ENCODE data around the gene FLAD1.
A peak's percentile ranks its signal among the peaks of the same experiment; 100 is the strongest.

The FLAD1 gene

DNA sequence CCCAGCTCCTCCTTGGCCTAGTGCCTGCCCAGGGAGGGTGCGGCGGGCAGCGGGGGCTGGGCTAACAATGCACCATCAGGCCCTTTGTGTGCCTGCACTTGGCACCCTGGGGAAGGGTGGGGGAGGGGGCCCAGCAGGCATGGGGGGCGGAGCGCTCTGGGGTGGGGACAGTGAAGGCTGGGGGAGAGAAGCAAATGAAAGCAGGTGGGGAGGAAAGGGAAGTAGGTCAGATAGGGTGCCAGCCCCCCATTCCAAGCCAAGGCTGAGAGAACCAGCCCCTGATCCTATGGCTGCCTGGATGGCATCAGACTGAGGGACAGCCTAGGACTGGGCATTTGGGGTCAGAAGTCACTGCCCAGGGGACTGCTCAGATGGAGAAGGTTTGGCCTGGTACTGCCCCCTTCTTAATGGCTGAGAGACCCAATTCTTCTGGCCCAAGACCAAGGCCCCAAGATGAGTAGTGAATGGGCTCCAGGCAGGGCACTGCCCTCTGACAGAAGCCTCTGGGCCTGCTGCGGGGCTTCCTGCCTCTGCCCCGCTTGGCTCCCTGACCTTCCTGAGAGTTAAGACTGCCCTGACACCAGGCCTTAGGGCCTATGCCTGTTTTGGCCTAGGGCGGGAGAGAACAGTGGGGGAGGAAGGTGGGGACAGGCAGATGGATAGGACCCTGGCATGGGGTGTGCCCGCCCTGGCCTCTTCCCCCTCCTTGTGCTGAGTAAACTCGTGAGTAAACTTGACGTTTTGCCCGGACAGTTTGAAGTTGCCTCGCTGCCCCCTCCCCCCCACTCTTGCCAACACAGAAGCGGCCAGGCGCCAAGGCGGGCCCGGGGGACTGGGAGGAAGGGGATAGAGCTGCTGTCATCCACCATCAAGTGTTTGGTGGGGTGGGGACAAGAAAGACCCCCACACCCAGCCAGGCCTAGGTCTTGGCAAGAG, 22.2 kb downstream of the FLAD1 start:
- peak; percentile 79 for DNase-seq

DNA sequence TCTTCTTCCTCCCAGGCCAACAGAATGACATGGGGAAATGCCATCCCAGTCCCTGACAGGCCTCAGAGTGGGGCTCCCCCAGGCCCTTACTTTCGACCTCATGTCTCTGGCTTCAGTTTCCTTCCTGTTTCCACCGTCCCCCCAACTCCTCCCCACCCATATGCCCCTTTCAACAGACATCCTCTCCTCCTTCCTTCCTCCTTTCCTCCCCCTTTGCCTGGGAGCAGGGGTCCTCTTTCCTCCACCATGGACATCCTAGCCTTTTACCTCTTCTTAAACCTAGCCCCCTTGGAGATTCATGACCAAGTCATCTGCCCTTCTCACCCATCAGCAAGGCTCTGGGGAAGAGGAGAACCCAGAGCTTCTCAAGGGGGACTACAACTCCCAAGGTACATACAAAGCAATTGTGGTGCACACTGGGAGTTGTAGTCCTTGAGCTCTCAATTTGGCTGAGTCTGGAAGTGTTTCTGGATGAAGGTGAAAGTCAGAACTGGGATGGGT, 23.5 kb downstream of the FLAD1 start:
- DNase-seq = peak; percentile 71

DNA sequence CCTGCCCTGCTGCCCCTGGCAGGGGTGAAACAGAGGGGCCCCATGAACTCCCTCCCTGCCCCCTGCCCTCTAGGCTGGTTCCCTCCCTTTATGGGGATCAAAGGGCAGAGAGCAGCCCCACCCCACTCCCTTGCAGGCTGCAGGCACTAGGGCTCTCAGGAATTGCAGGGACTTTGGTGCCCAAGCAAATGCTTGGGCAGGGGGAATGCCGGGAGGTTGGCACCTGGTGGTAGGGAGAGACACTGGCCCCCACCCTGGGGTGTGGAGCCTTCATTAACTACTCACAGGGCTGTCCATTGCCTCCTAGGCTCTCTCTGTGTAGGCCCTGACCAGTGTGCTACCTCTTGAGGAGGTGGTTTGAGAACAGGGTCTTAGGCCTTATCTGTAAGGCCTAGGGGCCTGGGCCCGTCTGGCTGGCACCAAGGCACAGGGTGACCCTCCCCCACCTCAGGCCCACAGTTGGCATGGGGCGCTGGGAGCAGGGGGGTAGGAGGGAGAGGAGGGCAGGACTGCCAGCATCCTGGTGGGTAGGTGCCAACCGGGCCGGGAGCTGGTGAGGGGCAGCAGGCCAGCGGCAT, 24.2 kb downstream of the FLAD1 start:
- no peak for DNase-seq

DNA sequence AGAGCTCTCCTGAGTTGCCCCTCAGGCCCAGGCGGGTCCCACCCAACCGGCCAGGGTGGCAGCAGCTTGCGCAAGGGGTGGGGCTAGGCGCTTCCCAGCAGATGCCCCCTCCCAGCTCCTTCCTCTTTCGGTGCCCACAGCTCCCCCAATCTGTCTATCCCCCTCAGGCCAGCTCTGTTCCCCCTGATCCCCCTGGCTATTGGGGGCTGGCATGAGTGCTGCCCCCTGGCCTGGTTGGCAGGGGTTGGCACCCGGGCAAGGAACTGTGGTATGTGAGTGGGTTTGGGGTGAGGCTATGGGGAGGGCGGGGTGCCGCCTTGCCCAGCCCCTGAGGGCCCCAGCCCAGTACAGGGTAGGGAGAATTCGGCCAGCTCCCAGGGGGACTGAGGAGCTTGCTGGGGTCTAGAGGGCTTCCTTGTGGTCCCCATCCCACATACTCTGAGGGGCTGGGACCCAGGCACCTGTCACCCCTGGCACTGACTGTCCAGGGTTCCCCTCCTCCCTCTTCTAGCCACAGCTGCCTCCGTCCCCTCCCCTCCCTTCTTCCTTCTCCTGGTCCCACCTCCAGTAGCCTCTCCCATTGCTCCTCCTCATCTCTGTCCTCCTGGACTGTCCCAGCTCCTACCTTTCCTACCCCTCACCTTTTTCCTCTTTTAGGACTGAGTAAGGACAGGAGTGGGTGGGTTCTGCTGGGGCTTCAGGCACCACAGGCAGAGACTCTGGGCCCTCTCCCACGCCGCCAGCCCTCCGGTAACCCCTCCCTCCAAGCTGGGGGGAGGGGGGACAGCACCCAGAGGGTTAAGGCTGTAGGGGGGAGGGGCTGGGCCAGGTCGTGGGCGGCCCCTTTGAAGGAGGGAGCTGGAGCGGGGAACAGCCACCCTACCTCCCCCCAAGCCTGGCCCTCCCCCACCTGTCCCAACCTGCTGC, 25.1 kb downstream of the FLAD1 start:
- peak; percentile 83 for DNase-seq

DNA sequence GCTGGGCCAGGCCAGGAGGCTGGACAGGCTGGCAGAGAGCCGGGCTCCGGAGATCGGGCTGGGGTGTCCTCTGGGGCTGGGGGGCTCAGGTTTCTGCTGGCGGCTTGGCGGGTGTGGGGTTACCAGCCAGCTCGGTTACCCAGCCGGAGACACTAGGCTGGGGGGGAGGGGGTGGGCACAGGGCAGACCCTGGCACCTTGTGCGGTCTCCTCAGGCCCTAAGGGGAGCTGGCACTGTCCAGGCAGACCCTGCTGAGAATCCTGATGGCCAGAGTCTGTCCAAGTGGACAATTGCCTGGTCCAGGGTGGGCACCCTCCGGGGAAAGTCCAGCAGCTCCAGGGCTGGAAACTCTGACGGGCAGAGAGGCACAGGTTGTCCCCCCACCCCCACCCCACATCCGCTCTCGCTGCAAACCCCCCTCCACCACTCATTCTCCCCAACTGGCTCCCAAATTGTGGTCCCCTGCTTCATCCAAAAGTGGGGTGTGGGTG, 26.1 kb downstream of the FLAD1 start:
- DNase-seq = peak; percentile 78

DNA sequence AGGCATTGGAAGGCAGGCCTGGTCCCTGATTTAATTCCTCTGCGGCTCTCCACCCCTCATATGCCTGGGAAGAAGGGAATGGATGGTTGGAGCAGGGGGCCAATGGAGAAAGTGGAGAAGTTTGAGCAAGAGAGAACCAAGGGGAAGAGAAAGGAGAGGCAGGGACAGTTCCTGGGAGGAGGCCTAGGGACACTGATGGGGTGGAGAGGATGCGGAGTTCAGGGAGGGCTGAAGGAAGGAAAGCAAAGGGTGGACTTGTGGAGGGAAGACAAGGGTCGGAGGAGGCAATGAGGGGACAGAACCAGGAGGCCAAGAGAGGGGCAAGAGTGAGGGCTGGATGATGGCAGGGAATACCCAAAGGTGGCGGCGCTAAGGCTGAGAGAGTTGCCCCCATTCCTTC, 26.6 kb downstream of the FLAD1 start:
- no peak for DNase-seq

DNA sequence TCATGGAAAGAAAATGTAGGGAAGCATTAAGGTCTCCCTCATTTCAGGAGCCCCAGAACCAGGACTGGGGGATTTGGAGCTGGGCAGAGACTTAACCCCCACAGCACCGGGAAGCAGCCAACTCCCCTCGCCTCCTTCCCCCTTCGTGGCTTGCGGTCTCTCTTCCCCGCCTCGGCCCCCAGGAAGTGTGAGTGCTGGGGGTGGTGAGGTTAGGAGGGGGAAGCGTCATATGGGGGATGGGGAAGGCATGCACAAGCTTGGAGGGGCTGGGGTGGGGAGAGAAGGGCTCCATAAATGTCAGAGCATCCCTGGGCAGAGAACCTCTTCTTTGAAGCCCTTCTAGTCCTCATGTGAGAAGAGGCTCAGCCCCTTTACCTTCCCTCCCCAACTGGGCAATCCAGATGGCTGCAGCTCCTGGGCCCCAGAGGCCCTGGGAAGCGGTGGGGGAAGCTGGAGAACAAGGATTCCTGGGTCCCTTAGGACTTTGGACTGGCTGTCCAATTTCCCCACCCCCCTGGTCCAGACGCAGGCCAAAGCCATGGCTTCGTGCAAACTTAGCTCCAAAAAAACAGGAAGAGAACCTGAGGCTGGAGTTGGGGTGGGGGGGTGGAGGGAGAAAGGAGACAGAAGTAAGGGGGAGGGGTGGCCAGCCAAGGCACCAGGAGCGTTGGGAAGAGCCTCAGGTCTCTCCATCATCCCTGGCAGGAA, 27.2 kb downstream of the FLAD1 start:
- DNase-seq = peak; percentile 75

DNA sequence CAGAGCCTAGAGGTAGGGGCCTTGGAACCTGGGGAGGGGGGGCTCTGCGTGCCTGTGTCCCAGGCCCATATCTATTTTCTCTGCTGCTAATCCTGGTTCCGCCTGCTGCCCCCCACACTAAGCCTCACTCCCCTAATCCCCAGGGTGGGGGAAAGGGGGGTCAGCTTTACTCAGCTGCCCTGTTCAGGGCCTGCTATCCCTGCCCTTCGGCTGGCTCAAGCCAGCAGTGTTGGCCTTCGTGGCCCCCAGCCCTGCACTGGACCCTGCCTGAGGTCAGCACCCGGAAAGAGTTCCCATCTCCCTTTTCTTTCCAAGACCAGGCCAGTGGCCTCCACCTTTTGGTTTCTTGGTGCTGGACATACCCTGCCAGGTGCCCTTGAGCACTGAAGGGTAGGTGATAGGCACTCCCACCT, 27.9 kb downstream of the FLAD1 start:
- no peak for DNase-seq

DNA sequence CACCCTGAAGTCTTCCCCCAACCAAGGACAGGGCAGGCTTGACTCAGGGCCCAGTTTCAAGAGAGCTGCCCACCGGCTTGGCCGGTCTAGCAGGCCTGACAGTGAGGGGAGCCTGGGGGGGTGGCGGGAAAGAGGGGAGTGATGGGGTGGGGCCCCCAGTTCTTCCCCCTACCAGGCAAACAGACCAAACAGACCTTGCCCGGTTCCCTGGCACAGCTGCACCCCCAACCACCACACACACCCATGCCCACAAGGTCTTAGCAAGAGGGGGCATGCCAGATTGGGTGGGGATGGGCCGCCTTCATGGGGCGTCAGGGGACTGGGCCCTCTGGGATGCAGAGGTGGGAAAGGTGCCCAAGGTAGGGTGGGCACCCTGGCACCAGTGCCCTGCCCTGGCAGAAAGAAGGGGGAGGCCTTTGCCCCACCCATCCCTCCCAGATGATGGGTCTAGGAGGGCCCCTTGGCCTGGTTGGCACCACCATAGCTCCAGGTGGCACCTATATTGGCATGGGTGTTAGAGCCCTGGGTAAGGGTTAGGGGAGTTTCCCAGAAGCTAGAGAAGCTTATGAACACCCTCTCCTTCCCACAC, 28.4 kb downstream of the FLAD1 start:
- DNase-seq = no peak

DNA sequence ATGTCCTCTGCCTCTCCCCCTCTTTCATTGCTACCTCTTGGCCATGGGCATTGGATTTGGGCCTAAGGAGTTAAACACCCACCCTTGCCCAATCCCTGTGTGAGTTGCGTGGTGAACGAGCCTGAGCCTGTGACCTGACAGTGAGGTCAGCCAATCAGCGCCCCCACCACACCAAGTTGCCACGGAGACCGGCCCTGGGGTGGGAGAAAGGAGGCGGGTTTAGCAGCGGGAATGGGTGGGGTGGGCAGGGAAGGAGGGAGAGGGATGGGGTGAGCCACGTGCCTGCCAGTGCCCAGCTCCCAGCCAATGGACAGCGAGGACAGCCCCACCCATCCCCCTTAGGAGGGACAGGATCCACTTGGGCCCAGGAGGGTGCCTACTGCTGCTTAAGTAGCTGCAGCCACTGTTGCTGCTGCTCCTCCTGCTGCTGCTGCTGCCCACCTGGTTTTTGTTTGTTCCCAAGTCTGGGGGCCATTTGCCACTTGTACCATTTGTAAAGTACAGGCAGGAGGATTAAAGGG, 28.9 kb downstream of the FLAD1 start:
- DNase-seq = peak; percentile 80

DNA sequence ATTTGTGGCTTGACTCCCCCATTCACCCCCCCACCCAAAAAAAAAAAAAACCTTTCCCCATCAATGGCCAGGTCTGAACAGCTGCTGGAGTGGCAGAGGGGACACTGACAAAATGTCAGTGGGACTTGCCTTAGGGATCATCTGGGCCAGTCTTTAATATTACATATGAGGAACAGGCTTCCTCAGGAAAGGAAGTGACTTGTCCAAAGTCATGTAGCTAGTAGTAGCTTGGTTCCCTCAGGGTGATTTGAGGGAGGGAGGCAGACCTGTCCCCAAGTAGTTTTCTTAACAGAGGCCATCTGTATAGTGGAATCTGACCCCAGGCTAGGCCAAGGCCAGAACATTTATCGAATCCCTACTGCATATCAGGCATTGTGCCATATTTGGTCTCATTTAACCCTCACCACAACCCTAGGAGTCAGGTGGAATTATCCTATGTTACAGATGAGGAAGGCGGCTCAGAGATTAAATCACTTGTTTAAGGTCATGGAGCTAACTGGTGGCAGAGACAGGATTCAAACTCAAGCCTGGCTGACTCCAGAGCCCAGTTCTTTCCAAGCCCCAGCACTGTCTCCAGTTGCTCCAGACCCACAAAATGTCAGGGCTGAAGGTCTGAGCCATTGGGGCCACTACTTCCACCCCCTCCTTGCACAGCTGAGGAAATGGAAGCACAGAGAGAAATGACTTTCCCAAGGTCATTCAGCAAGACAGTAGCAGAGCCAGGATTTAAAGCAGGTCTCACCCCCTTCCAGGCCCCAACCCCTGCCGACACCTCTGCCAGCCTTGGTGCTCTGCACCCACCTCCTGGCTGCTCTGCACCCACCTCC, 29.8 kb downstream of the FLAD1 start:
- DNase-seq = no peak

DNA sequence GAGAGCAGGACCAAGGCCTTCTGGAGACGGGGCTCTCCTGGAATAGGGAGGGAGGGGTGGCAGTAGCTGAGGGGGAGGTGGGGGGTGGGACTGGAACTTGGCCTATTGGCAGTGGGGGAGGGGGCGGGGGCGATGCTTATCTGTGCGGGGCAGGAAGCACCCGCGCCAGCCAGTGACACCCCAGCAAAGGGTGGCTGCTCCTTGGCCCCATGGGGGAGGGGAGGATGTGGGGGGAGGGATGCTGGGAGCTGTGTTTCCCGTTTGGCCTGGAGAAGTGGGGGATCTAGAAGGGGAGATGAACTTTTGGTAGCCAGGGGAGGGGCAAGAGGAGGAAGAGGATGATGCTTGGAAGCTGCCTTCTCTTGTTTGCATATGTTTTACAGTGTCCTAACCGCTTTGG, 30.5 kb downstream of the FLAD1 start:
- DNase-seq = peak; percentile 82

DNA sequence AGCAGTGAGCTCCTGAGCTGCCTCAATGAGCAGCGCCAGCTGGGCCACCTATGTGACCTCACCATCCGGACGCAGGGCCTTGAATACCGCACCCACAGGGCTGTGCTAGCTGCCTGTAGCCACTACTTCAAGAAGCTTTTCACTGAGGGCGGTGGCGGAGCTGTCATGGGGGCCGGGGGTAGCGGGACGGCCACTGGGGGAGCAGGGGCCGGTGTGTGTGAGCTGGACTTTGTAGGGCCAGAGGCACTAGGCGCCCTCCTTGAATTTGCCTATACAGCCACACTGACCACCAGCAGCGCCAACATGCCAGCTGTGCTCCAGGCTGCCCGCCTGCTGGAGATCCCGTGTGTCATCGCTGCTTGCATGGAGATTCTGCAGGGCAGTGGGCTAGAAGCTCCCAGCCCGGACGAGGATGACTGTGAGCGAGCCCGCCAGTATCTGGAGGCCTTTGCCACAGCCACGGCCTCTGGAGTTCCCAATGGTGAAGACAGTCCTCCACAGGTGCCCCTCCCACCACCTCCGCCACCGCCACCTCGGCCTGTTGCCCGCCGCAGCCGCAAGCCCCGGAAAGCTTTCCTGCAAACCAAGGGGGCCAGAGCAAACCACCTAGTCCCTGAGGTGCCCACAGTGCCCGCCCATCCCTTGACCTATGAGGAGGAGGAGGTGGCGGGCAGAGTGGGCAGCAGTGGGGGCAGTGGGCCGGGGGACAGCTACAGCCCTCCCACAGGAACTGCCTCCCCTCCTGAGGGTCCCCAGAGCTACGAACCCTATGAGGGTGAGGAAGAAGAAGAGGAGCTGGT, 31.8 kb downstream of the FLAD1 start:
- no peak for DNase-seq

DNA sequence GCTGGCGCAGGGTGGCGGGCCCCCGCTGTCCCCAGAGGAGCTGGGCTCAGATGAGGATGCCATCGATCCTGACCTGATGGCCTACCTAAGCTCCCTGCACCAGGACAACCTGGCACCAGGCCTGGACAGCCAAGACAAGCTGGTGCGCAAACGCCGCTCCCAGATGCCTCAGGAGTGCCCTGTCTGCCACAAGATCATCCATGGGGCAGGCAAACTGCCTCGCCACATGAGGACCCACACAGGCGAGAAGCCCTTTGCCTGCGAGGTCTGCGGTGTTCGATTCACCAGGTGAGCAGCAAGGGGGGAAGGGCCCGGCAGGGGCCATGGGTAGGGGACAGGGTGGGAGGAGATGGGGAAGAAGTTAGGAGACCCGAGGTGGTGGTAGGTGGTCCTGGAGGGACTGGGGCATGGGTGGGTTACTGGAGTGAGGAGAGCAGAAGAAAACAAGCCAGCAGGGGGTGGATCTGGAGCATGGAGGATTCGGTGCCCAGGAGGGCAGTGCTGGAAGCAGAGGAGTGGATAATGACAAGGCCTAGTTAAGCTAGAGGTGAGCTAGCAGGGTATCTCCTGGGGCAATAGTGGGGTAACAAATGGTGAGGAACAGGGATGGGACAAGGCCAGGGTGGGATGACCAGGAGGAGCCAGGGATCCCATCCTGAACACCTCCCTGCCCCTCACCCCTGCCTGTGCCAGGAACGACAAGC, 32.5 kb downstream of the FLAD1 start:
- no peak for DNase-seq

DNA sequence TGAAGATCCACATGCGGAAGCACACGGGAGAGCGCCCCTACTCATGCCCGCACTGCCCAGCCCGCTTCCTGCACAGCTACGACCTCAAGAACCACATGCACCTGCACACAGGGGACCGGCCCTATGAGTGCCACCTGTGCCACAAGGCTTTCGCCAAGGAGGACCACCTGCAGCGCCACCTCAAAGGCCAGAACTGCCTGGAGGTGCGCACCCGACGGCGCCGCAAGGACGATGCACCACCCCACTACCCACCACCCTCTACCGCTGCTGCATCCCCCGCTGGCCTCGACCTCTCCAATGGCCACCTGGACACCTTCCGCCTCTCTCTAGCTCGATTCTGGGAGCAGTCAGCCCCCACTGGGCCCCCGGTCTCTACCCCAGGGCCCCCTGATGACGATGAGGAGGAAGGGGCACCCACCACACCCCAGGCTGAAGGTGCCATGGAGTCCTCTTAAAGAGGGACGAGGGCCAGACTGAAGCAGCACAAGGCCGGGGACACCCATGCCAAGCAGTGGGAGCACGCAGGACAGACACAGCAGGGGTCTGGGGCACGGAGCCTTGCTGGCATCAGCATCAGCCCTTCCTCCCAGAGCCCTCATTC, 33.2 kb downstream of the FLAD1 start:
- DNase-seq = no peak

DNA sequence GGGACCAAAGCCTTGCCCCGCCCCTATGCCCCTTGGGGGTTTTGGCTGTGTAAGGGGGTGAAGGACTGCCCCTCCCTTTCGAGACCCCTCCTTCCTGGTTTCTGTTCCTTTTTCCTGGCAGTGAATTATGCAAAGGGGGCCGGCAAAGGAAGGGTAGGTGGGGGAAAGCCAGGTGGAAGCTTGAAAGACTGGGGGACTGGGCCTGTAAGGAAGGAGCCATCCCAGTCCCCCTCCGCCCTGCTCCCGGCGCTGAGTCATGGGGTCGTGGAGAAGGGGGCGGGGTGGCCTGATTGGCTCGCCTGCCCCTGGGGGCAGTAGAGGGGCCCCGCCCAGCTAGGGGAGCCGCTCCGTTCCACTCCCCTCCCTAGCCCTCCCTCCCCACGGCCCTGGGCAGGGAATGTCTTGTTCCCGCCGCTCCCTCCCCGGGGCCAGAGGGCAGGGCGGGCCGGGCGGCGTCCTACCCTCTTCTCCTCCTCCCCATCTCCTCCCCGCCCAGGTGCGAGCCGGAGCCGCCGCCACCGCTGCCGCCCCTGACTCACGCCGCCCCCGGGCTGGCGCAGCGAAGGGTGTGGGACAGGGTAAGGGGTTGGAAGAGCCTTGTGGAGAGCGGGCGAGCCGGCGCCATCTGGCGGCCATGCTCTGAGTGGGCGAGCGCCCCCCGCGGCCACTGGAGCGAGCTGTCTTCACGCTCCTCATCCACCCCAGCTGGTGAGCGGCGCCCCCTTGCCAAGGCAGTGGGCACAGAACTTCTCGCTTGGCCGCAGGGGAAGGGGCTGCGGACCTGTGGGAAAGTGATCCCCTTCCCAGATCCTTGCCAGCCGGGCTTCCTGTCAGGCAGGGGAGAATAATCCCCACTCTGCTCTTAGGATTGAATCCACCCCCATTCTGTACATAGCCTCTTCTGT, 34.1 kb downstream of the FLAD1 start:
- DNase-seq = peak; percentile 96

DNA sequence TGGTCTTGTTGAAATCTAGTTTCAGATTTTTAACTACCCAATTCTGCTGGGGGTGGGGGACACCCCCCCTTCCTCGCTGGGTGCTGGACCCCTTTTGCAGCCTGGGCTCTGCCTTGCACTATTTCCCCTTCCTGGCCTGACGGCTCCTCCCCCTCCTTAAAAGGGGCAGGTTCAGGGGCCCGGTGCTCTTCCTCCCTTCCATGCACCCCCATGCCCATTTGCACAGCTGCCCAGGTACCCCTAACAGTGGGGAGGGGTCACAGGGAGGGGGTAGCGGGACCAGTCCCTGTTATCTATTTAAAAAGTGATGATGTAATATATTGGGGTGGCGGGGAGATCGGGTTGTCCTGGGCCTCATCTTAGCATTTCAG, 34.8 kb downstream of the FLAD1 start:
- no peak for DNase-seq
